Measurements from ENCODE around the gene OR51A7.

OR51A7 gene

GRCh38 chr11:4887591-4887990, 16.0 kb upstream of the OR51A7 start:
- Histone ChIP-seq H3K27ac (ENCODE audit: extremely low read depth, low read depth, low read length) (no peak overlapping the region), H3K4me1 (ENCODE audit: control insufficient read depth, insufficient read depth, low read length) (no peaks in the 10 kb centered on the region), H3K9me3 (ENCODE audit: control insufficient read depth, insufficient read depth, low read depth, low read length) (no peaks in the 10 kb centered on the region), H3K4me3 (ENCODE audit: low read depth, low read length) (no peak overlapping the region), H3K36me3 (ENCODE audit: control insufficient read depth in 2 of 2, insufficient read depth in 1 of 2, low read length in 2 of 2) (no peaks in the 10 kb centered on the region)
- CTCF ChIA-PET = no interaction called here
- TF ChIP-seq REST (tag by site-specific recombination; IDR thresholded peaks at IDR 0.05) (no peak), ZNF658 (tag by site-specific recombination; IDR thresholded peaks at IDR 0.05) (no peak), ZNF311 (tag by site-specific recombination; IDR thresholded peaks at IDR 0.05; ENCODE audit: borderline replicate concordance) (no peak), ZBTB11 (tag by site-specific recombination; conservative IDR thresholded peaks at IDR 0.05; ENCODE audit: low read depth) (no peak), ZNF544 (tag by site-specific recombination; IDR thresholded peaks at IDR 0.05) (no peak), PBX3 (CRISPR knock-in tag; IDR thresholded peaks at IDR 0.05) (no peak), ZNF391 (tag by site-specific recombination; IDR thresholded peaks at IDR 0.05; ENCODE audit: borderline replicate concordance, low read depth) (no peak), YY2 (tag by site-specific recombination; IDR thresholded peaks at IDR 0.05) (no peak), ZNF843 (tag by site-specific recombination; IDR thresholded peaks at IDR 0.05) (no peak), ZNF600 (tag by site-specific recombination; IDR thresholded peaks at IDR 0.05) (no peak), ZBTB10 (tag by site-specific recombination; IDR thresholded peaks at IDR 0.05) (no peak), ZNF416 (tag by site-specific recombination; IDR thresholded peaks at IDR 0.05) (no peak), ZNF174 (tag by site-specific recombination; IDR thresholded peaks at IDR 0.05) (no peak), ZBTB6 (tag by site-specific recombination; IDR thresholded peaks at IDR 0.05) (no peak), ZNF324 (tag by site-specific recombination; IDR thresholded peaks at IDR 0.05) (no peak), ZNF274 (IDR thresholded peaks at IDR 0.05; ENCODE audit: low read length) (no peak), ZNF274 (tag by site-specific recombination; IDR thresholded peaks at IDR 0.05; ENCODE audit: borderline replicate concordance) (no peak), IKZF3 (tag by site-specific recombination; IDR thresholded peaks at IDR 0.05) (no peak)
- POLR2A ChIA-PET = no interaction called here

Measured in HEK293 (cell line).